GM10248 (cell line): ENCODE measurements around the gene KLHL21.
"Not testable (repeated sequence)": the region's sequence is repeated elsewhere in the genome, so short reads cannot be mapped to it uniquely, and the experiment has no call there.

ENCODE experiments used
- CTCF ChIA-PET: fragments of 300-600 bp; sonication (Branson Sonifier 250); formaldehyde crosslinking; extraction: SDS; loops from one replicate; lab custom pipeline; 2021; ENCODE audit warnings: antibody characterized with exemption; lab: Yijun Ruan, JAX
- POLR2A ChIA-PET: fragments of 350-650 bp; sonication (Branson Sonifier 250); formaldehyde crosslinking; extraction: SDS; loops from one replicate; lab custom pipeline; 2020; ENCODE audit warnings: antibody characterized with exemption; lab: Yijun Ruan, JAX
- DNase-seq: peaks from one replicate; pipeline ENCODE4 v3.0.0; 2012; ENCODE audit errors: extremely low spot score
- TF ChIP-seq, protein P1 (sequence below): IDR thresholded peaks from 2 replicates; pipeline ENCODE4 v1.5.1; 2012; ENCODE audit warnings: mild to moderate bottlenecking, low read depth; ENCODE audit errors: extremely low read depth, missing control alignments, control extremely low read depth

KLHL21 gene

GRCh38 chr1:6602669-6603237, at the start of gene KLHL21:
Gene KLHL21 (minus strand): TSS chr1:6602869. CDS start chr1:6602817, 52 bp downstream.
- peak; percentile 92 for DNase-seq
- POLR2A ChIA-PET: interaction anchor here (0.9 to 1.2 kb wide), 2 partner anchors 13 to 23 kb away, joined by 3 read pairs; partner anchors contain the start of gene ZBTB48
- CTCF ChIA-PET: interaction anchor here (1.0 to 3.6 kb wide), 5 partner anchors 20 to 49 kb away, joined by 4 to 16 read pairs (median 4); partner anchors contain the start of genes NOL9 and ZBTB48
- TF ChIP-seq, protein P1, sequence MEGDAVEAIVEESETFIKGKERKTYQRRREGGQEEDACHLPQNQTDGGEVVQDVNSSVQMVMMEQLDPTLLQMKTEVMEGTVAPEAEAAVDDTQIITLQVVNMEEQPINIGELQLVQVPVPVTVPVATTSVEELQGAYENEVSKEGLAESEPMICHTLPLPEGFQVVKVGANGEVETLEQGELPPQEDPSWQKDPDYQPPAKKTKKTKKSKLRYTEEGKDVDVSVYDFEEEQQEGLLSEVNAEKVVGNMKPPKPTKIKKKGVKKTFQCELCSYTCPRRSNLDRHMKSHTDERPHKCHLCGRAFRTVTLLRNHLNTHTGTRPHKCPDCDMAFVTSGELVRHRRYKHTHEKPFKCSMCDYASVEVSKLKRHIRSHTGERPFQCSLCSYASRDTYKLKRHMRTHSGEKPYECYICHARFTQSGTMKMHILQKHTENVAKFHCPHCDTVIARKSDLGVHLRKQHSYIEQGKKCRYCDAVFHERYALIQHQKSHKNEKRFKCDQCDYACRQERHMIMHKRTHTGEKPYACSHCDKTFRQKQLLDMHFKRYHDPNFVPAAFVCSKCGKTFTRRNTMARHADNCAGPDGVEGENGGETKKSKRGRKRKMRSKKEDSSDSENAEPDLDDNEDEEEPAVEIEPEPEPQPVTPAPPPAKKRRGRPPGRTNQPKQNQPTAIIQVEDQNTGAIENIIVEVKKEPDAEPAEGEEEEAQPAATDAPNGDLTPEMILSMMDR: no peak

DNA sequence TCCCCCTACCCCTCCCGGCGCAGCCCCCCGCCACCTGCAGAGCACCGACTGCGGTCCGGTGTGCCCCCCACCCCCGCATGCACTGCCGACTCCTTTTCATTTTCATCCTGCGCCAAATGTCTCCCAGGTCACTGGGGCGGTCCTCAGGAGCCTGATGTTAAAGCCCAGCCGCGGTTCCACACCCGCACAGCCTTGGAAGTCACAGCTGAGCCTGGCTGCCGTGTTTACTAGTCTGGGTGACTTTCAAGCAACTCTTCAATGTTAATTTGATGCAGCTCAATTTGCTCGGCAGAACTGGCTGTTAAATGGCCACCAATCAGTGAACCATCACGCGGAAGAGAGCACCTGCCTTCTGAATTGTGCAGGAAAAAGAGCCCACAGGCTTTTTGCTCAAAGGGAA, 49.2 kb upstream of the KLHL21 start:
- ChIA-PET POLR2A (no interaction called here), CTCF (interaction anchor here (0.9 to 13.5 kb wide), 4 partner anchors 17 to 979 kb away, joined by 3 to 123 read pairs (median 3); partner anchors contain the start of genes PLEKHG5 and THAP3)
- no peak for DNase-seq
- TF ChIP-seq, protein P1: no peak

GRCh38 chr1:6648556-6648955, 45.9 kb upstream of the KLHL21 start:
- ChIA-PET CTCF (interaction anchor here (1.4 to 13.5 kb wide), 3 partner anchors 12 to 226 kb away, joined by 3 to 123 read pairs (median 3); partner anchors contain the start of gene PLEKHG5), POLR2A (no interaction called here)
- TF ChIP-seq, protein P1: no peak
- DNase-seq: no peak

- TF ChIP-seq, protein P1: peak; percentile 37
- DNase-seq: peak; percentile 63
- ChIA-PET CTCF (interaction anchor here (0.6 to 13.5 kb wide), 32 partner anchors 9 to 220 kb away, joined by 3 to 123 read pairs (median 4); partner anchors contain the start of genes KLHL21, NOL9, PLEKHG5 and TAS1R1), POLR2A (interaction anchor here (0.5 kb wide), 1 partner anchor 20 kb away, joined by 3 read pairs; no protein-coding TSS in a partner anchor)
Measured at GRCh38 chr1:6646499-6647148, 44.0 kb upstream of the KLHL21 start.

- no peak for DNase-seq
- ChIA-PET POLR2A (no interaction called here), CTCF (interaction anchor here (0.9 to 13.5 kb wide), 12 partner anchors 8 to 422 kb away, joined by 3 to 123 read pairs (median 4); partner anchors contain the start of genes NOL9, PLEKHG5 and TAS1R1)
- TF ChIP-seq, protein P1: no peak
Measured at GRCh38 chr1:6645018-6645417, 42.3 kb upstream of the KLHL21 start.

DNA sequence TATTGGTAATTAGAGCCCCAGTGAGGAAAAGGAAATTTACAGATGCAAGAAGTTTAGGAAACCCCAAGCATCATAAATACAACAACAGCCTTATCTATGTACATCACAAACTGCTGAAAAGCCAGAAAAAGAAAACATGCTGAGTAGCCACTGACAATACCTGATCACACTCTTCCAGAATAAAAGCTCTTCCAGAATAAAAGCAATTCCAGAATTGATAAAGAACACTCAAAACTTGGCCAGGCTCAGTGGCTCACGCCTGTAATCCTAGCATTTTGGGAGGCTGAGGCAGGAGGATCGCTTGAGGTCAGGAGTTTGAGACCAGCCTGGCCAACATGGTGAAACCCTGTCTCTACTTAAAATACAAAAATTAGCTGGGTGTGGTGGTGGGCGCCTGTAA, 38.2 kb upstream of the KLHL21 start:
- not testable (repeated sequence) for DNase-seq
- ChIA-PET POLR2A (interaction anchor here (0.9 kb wide), 1 partner anchor 9 kb away, joined by 3 read pairs; no protein-coding TSS in a partner anchor), CTCF (interaction anchor here (0.6 to 13.5 kb wide), 5 partner anchors 13 to 152 kb away, joined by 3 to 123 read pairs (median 3); partner anchors contain the start of genes NOL9 and PLEKHG5)

DNA sequence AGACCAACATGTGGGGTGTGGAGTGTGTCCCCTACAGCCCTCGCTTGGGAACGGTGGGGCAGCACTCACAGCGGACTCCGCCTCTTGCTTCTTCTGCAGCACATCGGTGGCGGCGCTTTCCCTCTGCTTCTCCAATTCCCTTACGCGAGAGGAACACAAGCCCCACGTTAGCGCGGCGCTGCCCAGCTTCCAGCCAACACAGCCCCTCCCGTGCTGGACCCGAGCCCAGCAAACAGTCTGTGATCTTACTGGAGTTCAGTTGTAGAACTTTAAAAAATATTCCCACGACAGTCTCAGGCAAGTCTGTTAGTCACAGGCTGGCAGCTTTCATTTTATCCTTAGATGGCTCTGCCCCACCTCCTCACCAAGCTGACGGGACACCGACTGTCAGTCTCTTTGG, 35.6 kb upstream of the KLHL21 start:
- DNase-seq: no peak
- POLR2A ChIA-PET: no interaction called here
- CTCF ChIA-PET: interaction anchor here (2.7 kb wide), 1 partner anchor 8 kb away, joined by 24 read pairs; no protein-coding TSS in a partner anchor
- TF ChIP-seq, protein P1: no peak
